ENCODE results near the gene NCOA6. TPM values are rescaled to one million over a fixed set of nuclear protein-coding genes. Genes with fewer than 3 reads are reported as not detected.

Gene NCOA6
- polyA plus RNA-seq, 1 of the 3 experiments (the other 2 are of a cell fraction): 14.5 TPM

GRCh38 chr20:34798871-34799270 lies 26.6 kb downstream of the NCOA6 start:
- Histone ChIP-seq H3K9me2 (no peaks in the 10 kb centered on the region), H2AFZ (ENCODE audit: low read depth) (no peak overlapping the region), H3K9me3 (no peaks in the 10 kb centered on the region), H3K36me3 (replicated peaks in 1 of 2; ENCODE audit: control insufficient read depth in 1 of 2, insufficient read depth in 2 of 2, low read length in 1 of 2) (peaks cover 0 to 28% of the 10 kb centered on the region in 2 experiments), H3F3A (replicated peaks; ENCODE audit: insufficient read depth) (no peaks in the 10 kb centered on the region), H4K20me1 (ENCODE audit: insufficient read depth) (peaks cover 59% of the 10 kb centered on the region), H3K27me3 (ENCODE audit: insufficient read depth) (no peaks in the 10 kb centered on the region), H3K4me2 (no peak overlapping the region), H3K9ac (no peak overlapping the region), H3K79me2 (ENCODE audit: insufficient read depth) (peaks cover 97% of the 10 kb centered on the region), H3K4me3 (ENCODE audit: low read depth in 2 of 2, low read length in 1 of 2) (no peak overlapping the region), H3K27ac (ENCODE audit: low read depth in 2 of 2, low read length in 1 of 2) (no peak overlapping the region), H3K4me1 (ENCODE audit: control insufficient read depth in 1 of 2, insufficient read depth in 2 of 2, low read depth in 1 of 2, low read length in 1 of 2) (peaks cover 0 to 2% of the 10 kb centered on the region in 2 experiments; a peak in 1 of 4 replicates)
- POLR2A ChIA-PET: no interaction called here
- TF ChIP-seq NRF1 (IDR thresholded peaks at IDR 0.05; ENCODE audit: low read depth, low read length) (no peak), TCF12 (IDR thresholded peaks at IDR 0.05) (no peak), SIN3A (IDR thresholded peaks at IDR 0.05; ENCODE audit: borderline replicate concordance, low read depth, low read length) (no peak)
- CTCF ChIA-PET: no interaction called here
- DNase-seq: no peak

GRCh38 chr20:34798328-34798727 lies 27.1 kb downstream of the NCOA6 start:
- 72% methylated on average over 3 of the region's 3 CpGs for WGBS (ENCODE audit: low lambda C conversion rate)
- peaks cover 61% of the 10 kb centered on the region for H4K20me1 ChIP-seq (ENCODE audit: insufficient read depth)
- POLR2A ChIA-PET: no interaction called here

GRCh38 chr20:34797012-34797995 lies 28.1 kb downstream of the NCOA6 start:
- Histone ChIP-seq H2AFZ (ENCODE audit: low read depth) (no peak overlapping the region), H3K27ac (ENCODE audit: low read depth in 2 of 2, low read length in 1 of 2) (no peak overlapping the region), H3K9me3 (no peaks in the 10 kb centered on the region), H3K79me2 (ENCODE audit: insufficient read depth) (peaks cover 98% of the 10 kb centered on the region), H3K4me1 (ENCODE audit: control insufficient read depth in 1 of 2, insufficient read depth in 2 of 2, low read depth in 1 of 2, low read length in 1 of 2) (peaks cover 0 to 8% of the 10 kb centered on the region in 2 experiments; a peak in 1 of 4 replicates), H3K27me3 (ENCODE audit: insufficient read depth) (no peaks in the 10 kb centered on the region), H3K4me3 (ENCODE audit: low read depth in 2 of 2, low read length in 1 of 2) (no peak overlapping the region), H3F3A (replicated peaks; ENCODE audit: insufficient read depth) (peaks cover 5% of the 10 kb centered on the region), H3K4me2 (no peak overlapping the region), H4K20me1 (ENCODE audit: insufficient read depth) (peaks cover 71% of the 10 kb centered on the region), H3K9ac (no peak overlapping the region), H3K9me2 (no peaks in the 10 kb centered on the region), H3K36me3 (replicated peaks in 1 of 2; ENCODE audit: control insufficient read depth in 1 of 2, insufficient read depth in 2 of 2, low read length in 1 of 2) (peaks cover 0 to 22% of the 10 kb centered on the region in 2 experiments)
- no peak for DNase-seq
- POLR2A ChIA-PET: no interaction called here
- TF ChIP-seq YY1 (IDR thresholded peaks at IDR 0.05; ENCODE audit: low read depth): no peak
- TF ChIP-seq RAD21 (IDR thresholded peaks at IDR 0.05; ENCODE audit: low read length): no peak
- TF ChIP-seq TCF12 (IDR thresholded peaks at IDR 0.05): no peak
- TF ChIP-seq NRF1 (IDR thresholded peaks at IDR 0.05; ENCODE audit: low read depth, low read length): no peak
- TF ChIP-seq RCOR1 (IDR thresholded peaks at IDR 0.05; ENCODE audit: low read length): no peak
- TF ChIP-seq NFIC (IDR thresholded peaks at IDR 0.05; ENCODE audit: borderline replicate concordance): no peak
- no peak for TF ChIP-seq FOXM1 (IDR thresholded peaks at IDR 0.05; ENCODE audit: low read depth)
- TF ChIP-seq FOXJ3 (CRISPR knock-in tag; IDR thresholded peaks at IDR 0.05): no peak
- no peak for TF ChIP-seq SIN3A (IDR thresholded peaks at IDR 0.05; ENCODE audit: borderline replicate concordance, low read depth, low read length)
- no peak for TF ChIP-seq PBX3 (IDR thresholded peaks at IDR 0.05)
- TF ChIP-seq POLR2AphosphoS5 (IDR thresholded peaks at IDR 0.05; ENCODE audit: low read depth, low read length): no peak
- TF ChIP-seq JUND (IDR thresholded peaks at IDR 0.05): no peak
- TF ChIP-seq MXI1 (IDR thresholded peaks at IDR 0.05; ENCODE audit: low read depth, low read length): no peak
- TF ChIP-seq FOSL2 (IDR thresholded peaks at IDR 0.05; ENCODE audit: borderline replicate concordance, low read depth): no peak
- TF ChIP-seq GATA2 (CRISPR knock-in tag; IDR thresholded peaks at IDR 0.05): no peak
- 91% methylated on average over 6 of the region's 8 CpGs for WGBS (ENCODE audit: low lambda C conversion rate)
- CTCF ChIA-PET: interaction anchor here (1.2 to 3.0 kb wide), 3 partner anchors 16 to 485 kb away, joined by 4 to 14 read pairs (median 5); no protein-coding TSS in a partner anchor

More at GRCh38 chr20:34798328-34798727, 27.1 kb downstream of the NCOA6 start:
- H3K9ac ChIP-seq: no peak overlapping the region
- H3F3A ChIP-seq (replicated peaks; ENCODE audit: insufficient read depth): no peaks in the 10 kb centered on the region
- H3K4me1 ChIP-seq (ENCODE audit: control insufficient read depth in 1 of 2, insufficient read depth in 2 of 2, low read depth in 1 of 2, low read length in 1 of 2): peaks cover 0 to 7% of the 10 kb centered on the region in 2 experiments; a peak in 1 of 4 replicates
- H3K9me3 ChIP-seq: no peaks in the 10 kb centered on the region
- H2AFZ ChIP-seq (ENCODE audit: low read depth): no peak overlapping the region
- H3K27me3 ChIP-seq (ENCODE audit: insufficient read depth): no peaks in the 10 kb centered on the region
- no peak for DNase-seq
- H3K27ac ChIP-seq (ENCODE audit: low read depth in 2 of 2, low read length in 1 of 2): no peak overlapping the region
- peaks cover 0 to 29% of the 10 kb centered on the region in 2 experiments for H3K36me3 ChIP-seq (replicated peaks in 1 of 2; ENCODE audit: control insufficient read depth in 1 of 2, insufficient read depth in 2 of 2, low read length in 1 of 2)
- no peak for TF ChIP-seq EP300 (IDR thresholded peaks at IDR 0.05; ENCODE audit: borderline replicate concordance in 1 of 2, low read depth in 1 of 2, low read length in 1 of 2)
- CTCF ChIA-PET: interaction anchor here (2.0 to 3.0 kb wide), 2 partner anchors 29 to 486 kb away, joined by 5 to 14 read pairs; no protein-coding TSS in a partner anchor
- no peaks in the 10 kb centered on the region for H3K9me2 ChIP-seq
- peaks cover 97% of the 10 kb centered on the region for H3K79me2 ChIP-seq (ENCODE audit: insufficient read depth)
- no peak overlapping the region for H3K4me3 ChIP-seq (ENCODE audit: low read depth in 2 of 2, low read length in 1 of 2)
- no peak overlapping the region for H3K4me2 ChIP-seq
